ENCODE measurements around the gene CCL7. TPM values are rescaled to one million over a fixed set of nuclear protein-coding genes. Genes with fewer than 3 reads are reported as not detected.

The CCL7 gene
- total RNA-seq, 2 donors from 2014 or later, result not detected

DNA sequence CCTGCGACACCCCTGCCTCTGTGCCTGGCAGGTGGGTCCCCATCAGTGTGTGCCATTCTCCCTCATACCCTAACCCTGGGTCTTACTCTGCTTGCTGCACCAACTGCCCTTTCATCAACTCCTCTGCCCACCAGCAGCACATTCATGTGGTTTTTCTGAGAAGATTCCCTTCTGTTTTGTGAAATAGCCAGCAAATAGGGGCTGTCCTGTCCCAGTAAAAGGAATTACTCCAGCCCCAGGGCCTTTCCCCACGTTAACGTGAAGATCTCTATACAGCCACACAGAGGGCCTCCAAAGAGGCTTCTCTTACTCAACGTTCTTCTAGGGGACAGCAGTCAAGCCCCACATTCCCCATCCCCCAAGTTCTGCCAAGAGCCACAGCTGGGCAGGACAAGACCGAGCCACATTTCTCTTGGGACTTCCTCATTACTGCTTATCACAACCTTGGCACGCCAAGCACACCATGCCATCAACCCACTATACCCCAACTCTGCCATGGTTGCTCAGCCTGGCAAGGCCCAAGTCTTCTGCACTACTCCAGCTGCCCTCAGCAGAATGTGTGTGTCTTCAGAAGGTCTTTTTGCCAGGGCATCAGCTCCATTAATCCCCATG lies 33.6 kb upstream of the CCL7 start:
- peaks cover 5% of the 10 kb centered on the region for H3K9me3 Mint-ChIP-seq

DNA sequence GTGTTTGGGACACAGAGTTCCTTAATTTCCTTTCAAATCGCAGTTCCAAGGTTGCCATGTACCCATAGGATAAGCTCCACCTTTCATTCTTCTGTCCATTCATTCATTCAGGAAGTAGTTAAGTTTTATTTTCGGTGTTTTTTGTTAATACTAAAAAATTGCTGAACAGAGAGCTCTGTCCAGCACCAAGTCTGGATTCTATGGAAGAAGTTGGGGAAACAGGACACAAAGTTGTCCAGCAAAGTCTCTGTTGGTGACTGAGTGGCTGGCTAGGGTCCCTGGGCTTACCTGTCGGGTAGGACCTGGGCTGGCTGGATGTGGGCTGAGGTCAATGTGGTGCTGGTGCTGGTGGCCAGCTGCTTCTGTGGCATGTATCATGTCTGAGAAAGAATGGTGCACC lies 32.6 kb upstream of the CCL7 start:
- no peak overlapping the region for H3K27ac ChIP-seq (ENCODE audit: low read depth, low read length)
- no peak overlapping the region for H3K4me3 Mint-ChIP-seq
- peaks cover 59% of the 10 kb centered on the region for H3K4me1 Mint-ChIP-seq
- H3K27me3 ChIP-seq (ENCODE audit: control insufficient read depth, insufficient read depth, low read length, poor library complexity, severe bottlenecking), result no peaks in the 10 kb centered on the region
- H3K4me1 ChIP-seq (ENCODE audit: control insufficient read depth, insufficient read depth, low read length), result peaks cover 47% of the 10 kb centered on the region
- no peaks in the 10 kb centered on the region for H3K27me3 Mint-ChIP-seq (ENCODE audit: insufficient read depth)
- no peak for DNase-seq
- H3K9me3 Mint-ChIP-seq, result no peaks in the 10 kb centered on the region
- no peak overlapping the region for H3K27ac Mint-ChIP-seq
- no peaks in the 10 kb centered on the region for H3K9me3 ChIP-seq (ENCODE audit: control insufficient read depth, low read length)
- H3K36me3 ChIP-seq (ENCODE audit: control insufficient read depth, insufficient read depth, low read length), result no peaks in the 10 kb centered on the region
- no peak overlapping the region for H3K4me3 ChIP-seq (ENCODE audit: low read length)
- no peak overlapping the region for H3K9ac ChIP-seq (ENCODE audit: extremely low read depth, low read length, poor library complexity, severe bottlenecking)
- no peaks in the 10 kb centered on the region for H3K36me3 Mint-ChIP-seq (ENCODE audit: low read depth)
- TF ChIP-seq, protein P1, sequence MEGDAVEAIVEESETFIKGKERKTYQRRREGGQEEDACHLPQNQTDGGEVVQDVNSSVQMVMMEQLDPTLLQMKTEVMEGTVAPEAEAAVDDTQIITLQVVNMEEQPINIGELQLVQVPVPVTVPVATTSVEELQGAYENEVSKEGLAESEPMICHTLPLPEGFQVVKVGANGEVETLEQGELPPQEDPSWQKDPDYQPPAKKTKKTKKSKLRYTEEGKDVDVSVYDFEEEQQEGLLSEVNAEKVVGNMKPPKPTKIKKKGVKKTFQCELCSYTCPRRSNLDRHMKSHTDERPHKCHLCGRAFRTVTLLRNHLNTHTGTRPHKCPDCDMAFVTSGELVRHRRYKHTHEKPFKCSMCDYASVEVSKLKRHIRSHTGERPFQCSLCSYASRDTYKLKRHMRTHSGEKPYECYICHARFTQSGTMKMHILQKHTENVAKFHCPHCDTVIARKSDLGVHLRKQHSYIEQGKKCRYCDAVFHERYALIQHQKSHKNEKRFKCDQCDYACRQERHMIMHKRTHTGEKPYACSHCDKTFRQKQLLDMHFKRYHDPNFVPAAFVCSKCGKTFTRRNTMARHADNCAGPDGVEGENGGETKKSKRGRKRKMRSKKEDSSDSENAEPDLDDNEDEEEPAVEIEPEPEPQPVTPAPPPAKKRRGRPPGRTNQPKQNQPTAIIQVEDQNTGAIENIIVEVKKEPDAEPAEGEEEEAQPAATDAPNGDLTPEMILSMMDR (conservative IDR thresholded peaks at IDR 0.05), result no peak
- WGBS, 2 experiments (ENCODE audit: insufficient coverage in 1 of 2, insufficient read length in 1 of 2), result 92 to 100% methylated on average over 1 to 3 of the region's 3 CpGs

More for the DNA sequence above, 33.6 kb upstream of the CCL7 start:
- no peaks in the 10 kb centered on the region for H3K36me3 ChIP-seq (ENCODE audit: control insufficient read depth, insufficient read depth, low read length)
- H3K27ac ChIP-seq (ENCODE audit: low read depth, low read length), result no peak overlapping the region
- TF ChIP-seq, protein P1 (conservative IDR thresholded peaks at IDR 0.05), result no peak
- no peak overlapping the region for H3K4me3 Mint-ChIP-seq
- DNase-seq, result peak; percentile 42
- H3K9ac ChIP-seq (ENCODE audit: extremely low read depth, low read length, poor library complexity, severe bottlenecking), result no peak overlapping the region
- H3K27me3 ChIP-seq (ENCODE audit: control insufficient read depth, insufficient read depth, low read length, poor library complexity, severe bottlenecking), result no peaks in the 10 kb centered on the region
- H3K27me3 Mint-ChIP-seq (ENCODE audit: insufficient read depth), result no peaks in the 10 kb centered on the region
- H3K4me1 Mint-ChIP-seq, result peaks cover 64% of the 10 kb centered on the region
- H3K9me3 ChIP-seq (ENCODE audit: control insufficient read depth, low read length), result peaks cover 3% of the 10 kb centered on the region
- peaks cover 1% of the 10 kb centered on the region for H3K36me3 Mint-ChIP-seq (ENCODE audit: low read depth)
- WGBS, 2 experiments (ENCODE audit: insufficient coverage in 1 of 2, insufficient read length in 1 of 2), result 88 to 92% methylated on average over 5 to 6 of the region's 6 CpGs
- H3K4me1 ChIP-seq (ENCODE audit: control insufficient read depth, insufficient read depth, low read length), result peaks cover 47% of the 10 kb centered on the region
- no peak overlapping the region for H3K4me3 ChIP-seq (ENCODE audit: low read length)
- H3K27ac Mint-ChIP-seq, result peak overlapping the region; percentile 22

DNA sequence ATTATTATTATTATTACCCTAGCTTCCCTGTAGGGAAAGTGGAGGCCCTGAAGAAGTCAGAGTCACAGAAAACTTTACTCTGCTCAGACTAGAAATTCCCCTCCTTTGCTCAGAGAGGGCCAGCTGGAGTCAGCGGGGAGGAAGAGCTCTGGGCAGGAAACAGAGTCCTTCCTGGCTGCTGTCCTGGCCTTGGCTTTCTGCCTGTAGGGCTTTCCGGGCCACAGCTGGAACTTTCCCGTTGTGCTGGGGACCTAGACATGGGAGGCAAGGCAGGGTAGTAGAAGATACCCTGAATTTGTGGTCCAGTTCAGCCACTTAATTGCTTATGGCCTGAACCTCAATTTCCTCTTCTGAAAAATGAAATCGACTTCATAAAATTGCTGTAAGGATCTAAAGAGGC lies 29.0 kb upstream of the CCL7 start:
- no peaks in the 10 kb centered on the region for H3K27me3 ChIP-seq (ENCODE audit: control insufficient read depth, insufficient read depth, low read length, poor library complexity, severe bottlenecking)
- H3K9me3 ChIP-seq (ENCODE audit: control insufficient read depth, low read length), result no peaks in the 10 kb centered on the region
- no peaks in the 10 kb centered on the region for H3K36me3 ChIP-seq (ENCODE audit: control insufficient read depth, insufficient read depth, low read length)
- 83 to 94% methylated on average over 4 of the region's 4 CpGs for WGBS, 2 experiments (ENCODE audit: insufficient coverage in 1 of 2, insufficient read length in 1 of 2)
- Mint-ChIP-seq H3K36me3 (ENCODE audit: low read depth) (no peaks in the 10 kb centered on the region), H3K27ac (no peak overlapping the region), H3K4me1 (peaks cover 26% of the 10 kb centered on the region), H3K4me3 (no peak overlapping the region), H3K27me3 (ENCODE audit: insufficient read depth) (no peaks in the 10 kb centered on the region), H3K9me3 (no peaks in the 10 kb centered on the region)
- no peak overlapping the region for H3K27ac ChIP-seq (ENCODE audit: low read depth, low read length)
- TF ChIP-seq, protein P1 (conservative IDR thresholded peaks at IDR 0.05), result no peak
- no peak overlapping the region for H3K4me3 ChIP-seq (ENCODE audit: low read length)
- peaks cover 22% of the 10 kb centered on the region for H3K4me1 ChIP-seq (ENCODE audit: control insufficient read depth, insufficient read depth, low read length)
- DNase-seq, result no peak
- H3K9ac ChIP-seq (ENCODE audit: extremely low read depth, low read length, poor library complexity, severe bottlenecking), result no peak overlapping the region

All from endodermal cell (in vitro differentiated cells).